GM18499 (cell line): Measurements from ENCODE around the gene TRPV2.
"Not testable (repeated sequence)": the region's sequence is repeated elsewhere in the genome, so short reads cannot be mapped to it uniquely, and the experiment has no call there.

Experiments
- ATAC-seq: cut with Tn5 transposase; IDR thresholded peaks from one replicate; pipeline ENCODE4 v1.9.1; 2021; ENCODE audit warnings: moderate number of reproducible peaks; ENCODE audit not compliant: insufficient read depth, unreplicated experiment

The TRPV2 gene, protein sequence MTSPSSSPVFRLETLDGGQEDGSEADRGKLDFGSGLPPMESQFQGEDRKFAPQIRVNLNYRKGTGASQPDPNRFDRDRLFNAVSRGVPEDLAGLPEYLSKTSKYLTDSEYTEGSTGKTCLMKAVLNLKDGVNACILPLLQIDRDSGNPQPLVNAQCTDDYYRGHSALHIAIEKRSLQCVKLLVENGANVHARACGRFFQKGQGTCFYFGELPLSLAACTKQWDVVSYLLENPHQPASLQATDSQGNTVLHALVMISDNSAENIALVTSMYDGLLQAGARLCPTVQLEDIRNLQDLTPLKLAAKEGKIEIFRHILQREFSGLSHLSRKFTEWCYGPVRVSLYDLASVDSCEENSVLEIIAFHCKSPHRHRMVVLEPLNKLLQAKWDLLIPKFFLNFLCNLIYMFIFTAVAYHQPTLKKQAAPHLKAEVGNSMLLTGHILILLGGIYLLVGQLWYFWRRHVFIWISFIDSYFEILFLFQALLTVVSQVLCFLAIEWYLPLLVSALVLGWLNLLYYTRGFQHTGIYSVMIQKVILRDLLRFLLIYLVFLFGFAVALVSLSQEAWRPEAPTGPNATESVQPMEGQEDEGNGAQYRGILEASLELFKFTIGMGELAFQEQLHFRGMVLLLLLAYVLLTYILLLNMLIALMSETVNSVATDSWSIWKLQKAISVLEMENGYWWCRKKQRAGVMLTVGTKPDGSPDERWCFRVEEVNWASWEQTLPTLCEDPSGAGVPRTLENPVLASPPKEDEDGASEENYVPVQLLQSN

GRCh38 chr17:16415031-16415924 is at the start of gene TRPV2:
Gene TRPV2 (plus strand): TSS chr17:16415571. CDS start chr17:16417669, 2,098 bp downstream.
- no peak for ATAC-seq

DNA sequence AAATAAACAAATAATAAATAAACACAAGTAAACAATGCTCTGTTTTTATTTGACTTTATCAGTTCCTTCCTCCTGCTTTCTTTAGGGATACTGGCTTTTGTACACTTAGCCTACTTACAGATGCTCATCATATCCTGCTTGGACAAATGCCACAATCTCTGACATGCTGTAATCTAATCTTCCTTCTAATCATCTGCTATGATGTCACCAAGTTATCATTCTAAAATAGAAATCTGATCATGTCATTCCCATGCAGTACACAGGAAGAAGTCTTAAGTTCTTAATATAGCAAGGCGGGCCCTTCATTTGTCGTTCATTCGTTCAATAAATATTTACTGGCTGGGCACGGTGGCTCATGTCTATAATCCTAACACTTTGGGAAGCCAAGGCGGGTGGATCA is 43.6 kb upstream of the TRPV2 start:
- ATAC-seq: no peak

GRCh38 chr17:16374146-16374938 is 41.0 kb upstream of the TRPV2 start:
- ATAC-seq: no peak

DNA sequence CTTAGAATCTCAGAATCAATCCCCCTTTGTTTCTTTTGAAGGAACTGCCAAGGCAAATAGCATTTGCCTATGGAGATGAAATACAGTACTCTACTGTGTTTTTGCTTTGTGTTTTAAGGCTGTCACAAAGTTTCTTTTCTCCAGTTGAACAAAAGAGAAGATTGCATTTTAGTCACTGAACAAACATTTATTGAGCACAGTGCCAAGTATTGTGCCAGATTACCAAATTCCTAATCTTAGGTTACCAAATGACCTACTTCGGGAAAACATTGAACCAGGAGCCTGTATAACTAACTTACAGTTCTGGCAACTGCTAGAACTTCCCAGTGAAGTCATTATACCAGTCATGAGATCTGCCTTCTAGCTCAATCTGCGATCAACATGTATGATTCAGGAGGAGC is 37.4 kb upstream of the TRPV2 start:
- no peak for ATAC-seq

DNA sequence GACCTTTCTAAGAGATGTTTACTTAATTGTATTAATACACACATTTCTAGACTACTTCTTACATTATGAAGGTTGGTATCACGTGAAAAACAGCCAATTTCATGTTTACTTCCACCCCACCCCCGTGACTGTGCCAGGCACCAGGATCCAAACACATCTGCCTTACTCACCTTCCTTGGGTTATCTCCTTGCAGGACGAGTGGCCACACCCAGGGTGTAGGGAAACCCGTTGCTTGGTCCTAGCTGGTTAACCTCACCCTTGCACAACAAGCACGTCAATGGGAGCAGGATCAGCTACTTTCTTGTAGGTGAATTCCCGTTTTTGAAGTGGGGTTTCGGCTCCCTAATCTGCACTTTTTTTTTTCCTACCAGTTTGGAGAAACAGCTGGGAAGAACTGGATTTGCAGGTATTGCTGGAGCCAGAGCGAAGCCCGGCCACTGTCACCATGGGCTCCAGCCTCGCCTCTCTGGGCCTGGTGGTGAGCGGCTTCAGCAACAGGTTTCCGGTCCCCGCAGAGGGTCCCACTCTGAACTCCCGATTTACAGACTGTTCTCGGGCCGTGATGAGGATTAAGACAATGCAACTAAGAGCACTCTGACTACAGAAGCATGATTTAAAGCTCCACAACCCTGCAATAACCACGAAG is 36.6 kb upstream of the TRPV2 start:
- ATAC-seq: no peak

DNA sequence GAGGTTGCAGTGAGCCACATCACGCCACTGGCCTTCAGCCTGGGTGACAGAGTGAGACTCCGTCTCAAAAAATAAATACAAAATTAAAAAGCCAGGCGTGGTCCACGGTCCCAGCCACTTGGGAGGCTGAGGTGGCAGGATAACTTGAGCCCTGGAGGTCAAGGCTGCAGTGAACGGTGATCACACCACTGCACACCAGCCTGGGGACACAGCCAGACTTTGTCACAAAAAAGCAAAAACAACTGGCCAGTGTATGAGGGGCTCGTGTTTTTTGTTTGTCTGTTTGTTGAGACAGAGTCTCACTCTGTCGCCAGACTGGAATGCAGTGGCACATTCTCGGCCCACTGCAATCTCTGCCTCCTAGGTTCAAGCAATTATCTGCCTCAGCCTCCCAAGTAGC is 35.7 kb upstream of the TRPV2 start:
- no peak for ATAC-seq

- ATAC-seq: peak; percentile 65
Observed at GRCh38 chr17:16380640-16381495, 34.5 kb upstream of the TRPV2 start, which contains the start of gene UBB. Gene UBB (plus strand): TSS chr17:16381091. CDS start chr17:16381908, 817 bp downstream.

DNA sequence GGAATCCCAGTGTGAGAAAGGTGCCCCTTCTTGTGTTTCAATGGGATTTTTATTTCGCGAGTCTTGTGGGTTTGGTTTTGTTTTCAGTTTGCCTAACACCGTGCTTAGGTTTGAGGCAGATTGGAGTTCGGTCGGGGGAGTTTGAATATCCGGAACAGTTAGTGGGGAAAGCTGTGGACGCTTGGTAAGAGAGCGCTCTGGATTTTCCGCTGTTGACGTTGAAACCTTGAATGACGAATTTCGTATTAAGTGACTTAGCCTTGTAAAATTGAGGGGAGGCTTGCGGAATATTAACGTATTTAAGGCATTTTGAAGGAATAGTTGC is 33.9 kb upstream of the TRPV2 start:
- ATAC-seq: no peak

DNA sequence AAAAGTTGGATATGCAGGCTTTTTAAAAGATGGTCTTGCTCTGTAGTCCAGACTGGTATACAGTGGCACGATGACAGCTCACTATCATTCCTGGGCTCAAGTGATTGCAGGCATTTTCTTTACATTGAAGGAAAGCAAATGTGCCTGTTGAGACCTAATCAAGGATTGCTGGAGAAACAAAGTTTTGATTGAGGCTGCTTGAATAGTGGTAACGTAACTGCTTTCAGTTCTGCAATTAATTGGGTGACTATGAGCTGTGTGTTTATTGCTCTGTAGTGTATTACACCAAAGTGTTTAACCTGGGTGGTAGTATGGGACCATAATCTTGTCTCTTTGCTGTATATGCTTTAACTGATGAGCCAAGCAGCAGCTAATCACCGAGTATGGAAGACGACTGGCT is 32.2 kb upstream of the TRPV2 start:
- ATAC-seq: no peak

DNA sequence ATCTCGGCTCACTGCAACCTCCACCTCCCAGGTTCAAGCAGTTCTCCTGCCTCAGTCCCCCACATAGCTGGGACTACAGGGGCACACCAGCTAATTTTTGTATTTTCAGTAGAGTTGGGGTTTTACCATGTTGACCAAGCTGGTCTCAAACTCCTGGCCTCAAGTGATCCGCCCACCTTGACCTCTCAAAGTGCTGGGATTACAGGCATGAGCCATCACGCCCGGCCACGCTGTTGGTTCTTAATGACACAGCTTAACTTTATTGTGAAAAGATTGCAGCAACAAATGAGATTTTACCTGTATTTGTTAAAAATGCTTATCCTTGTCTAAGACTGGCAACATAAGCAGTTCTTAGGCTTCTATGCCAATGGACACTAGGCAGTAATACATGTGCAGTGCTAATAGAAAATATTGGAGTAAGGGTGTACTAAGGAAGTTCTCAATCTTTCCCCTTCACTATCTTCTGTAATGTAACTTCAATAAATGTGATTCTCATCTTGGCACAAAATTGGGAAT is 31.5 kb upstream of the TRPV2 start:
- ATAC-seq: no peak

GRCh38 chr17:16384557-16384956 is 30.8 kb upstream of the TRPV2 start:
- ATAC-seq: no peak

DNA sequence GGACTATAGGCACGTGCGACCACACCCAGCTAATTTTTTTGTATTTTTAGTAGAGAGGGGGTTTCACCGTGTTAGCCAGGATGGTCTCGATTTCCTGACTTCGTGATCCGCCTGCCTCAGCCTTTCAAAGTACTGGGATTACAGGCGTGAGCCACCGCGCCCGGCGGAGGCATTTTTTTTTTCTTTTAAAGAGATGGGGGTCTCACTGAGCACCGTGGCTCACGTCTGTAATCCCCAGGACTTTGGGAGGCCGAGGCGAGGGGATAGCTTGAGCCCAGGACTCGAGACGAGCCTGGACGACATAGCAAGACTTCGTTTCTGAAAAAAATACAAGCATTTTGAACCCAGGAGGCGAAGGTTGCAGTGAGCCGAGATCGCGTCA is 29.3 kb upstream of the TRPV2 start:
- ATAC-seq: not testable (repeated sequence)

- no peak for ATAC-seq
Observed at GRCh38 chr17:16391451-16391850, 23.9 kb upstream of the TRPV2 start.

GRCh38 chr17:16392491-16392890 is 22.9 kb upstream of the TRPV2 start:
- not testable (repeated sequence) for ATAC-seq

DNA sequence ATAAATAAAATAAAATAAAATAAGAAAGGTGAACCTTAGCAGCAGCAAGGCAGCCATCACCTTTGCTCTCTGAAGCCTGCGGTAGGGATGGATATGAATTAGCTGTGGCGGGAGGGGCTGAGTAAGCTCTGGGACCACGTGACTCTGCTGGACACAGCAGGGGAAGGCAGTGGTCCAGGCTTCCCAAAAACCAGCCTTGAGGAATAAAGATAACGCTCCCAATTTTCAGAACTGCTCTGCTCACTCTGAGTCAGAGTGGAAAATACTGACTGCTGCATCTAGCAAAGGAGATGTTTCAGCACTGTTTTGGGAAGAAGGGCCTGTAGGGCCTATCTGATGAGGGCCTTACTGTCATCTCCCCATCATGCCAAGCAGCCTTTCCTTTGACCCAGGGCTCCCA is 19.5 kb upstream of the TRPV2 start:
- not testable (repeated sequence) for ATAC-seq

DNA sequence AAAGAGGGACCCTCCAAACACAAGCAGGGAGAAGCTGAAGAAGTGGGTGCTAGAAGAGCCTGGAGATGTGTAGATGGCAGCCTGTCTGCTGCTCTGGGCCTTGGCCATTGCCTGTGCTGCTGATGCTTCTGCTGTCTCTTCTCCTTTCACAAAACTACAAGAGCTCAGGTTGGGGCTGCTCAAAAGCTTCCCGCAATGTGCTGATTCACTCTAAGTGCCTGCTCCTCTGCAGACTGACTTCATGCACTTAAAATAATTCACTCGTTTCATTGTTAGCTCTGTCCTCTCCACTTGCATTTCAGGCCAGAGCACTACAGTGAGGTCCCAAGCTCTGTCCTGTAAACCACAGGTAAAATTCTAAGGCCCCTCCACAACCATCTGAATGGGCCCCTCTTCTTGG is 18.7 kb upstream of the TRPV2 start:
- not testable (repeated sequence) for ATAC-seq

DNA sequence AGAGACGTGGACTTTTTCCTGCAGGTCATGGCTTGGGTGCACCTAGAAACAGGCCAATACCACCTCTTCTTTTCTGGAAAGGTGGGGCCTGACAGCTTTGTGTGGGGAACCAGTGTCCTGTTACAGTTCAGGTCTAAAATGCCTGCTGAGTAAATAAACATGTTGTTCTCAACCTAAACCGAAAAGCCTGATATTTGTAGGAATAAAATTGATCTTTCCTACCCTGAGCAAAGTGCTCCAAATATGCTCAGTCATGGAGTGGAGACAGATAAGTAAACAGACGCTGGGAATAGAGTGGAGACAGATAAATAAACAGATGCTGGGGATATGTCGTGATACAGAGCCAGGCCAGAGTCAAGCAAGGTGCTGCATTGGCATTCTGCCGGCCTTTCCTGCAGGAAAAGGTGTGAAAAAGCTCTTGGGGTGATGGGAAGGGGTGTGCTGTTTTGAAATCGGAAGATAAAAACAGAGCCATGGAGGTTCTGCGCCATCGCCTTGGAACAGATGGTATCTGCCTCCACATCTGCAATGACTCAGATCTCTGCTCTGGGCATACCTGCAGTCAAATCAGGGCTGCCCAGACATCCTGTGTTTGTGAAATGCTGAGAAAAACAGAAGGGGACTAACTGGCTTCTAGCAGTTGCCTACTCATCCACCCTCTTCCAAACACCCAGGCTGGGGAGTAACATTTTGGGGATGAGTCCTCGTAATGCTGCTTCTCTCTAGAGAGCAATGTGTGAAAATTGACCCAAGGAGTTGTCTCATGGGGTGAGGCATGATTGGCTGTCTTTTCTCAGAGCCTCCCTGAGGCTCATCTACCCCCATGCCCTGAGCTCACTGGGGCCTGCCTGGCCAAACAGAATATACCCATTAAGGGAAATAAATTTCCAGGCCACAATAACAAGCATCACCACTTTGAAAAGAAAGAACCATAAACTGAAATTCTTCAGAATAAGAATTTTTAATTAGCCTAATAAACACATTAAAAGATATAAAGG is 16.8 kb upstream of the TRPV2 start:
- peak; percentile 57 for ATAC-seq
